ENCODE data around the gene NPC1.

DNA sequence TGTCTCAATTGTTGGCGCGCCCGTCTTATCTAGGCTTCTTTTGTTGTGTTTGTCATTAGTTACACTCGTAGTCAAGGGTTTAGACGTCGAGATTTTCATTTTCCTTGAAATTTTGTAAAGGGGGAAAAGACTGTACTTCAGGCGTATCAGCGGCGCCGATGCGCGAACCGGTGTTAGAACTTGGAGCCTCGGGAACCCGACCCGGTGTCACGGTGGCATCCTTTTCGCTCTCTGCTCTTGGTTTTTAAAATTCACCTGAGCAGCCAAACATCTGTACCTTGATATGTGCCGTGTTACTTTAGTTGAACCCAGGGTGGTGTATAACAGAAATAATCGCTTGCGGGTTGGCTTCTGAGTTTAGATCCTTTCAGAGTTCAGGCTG lies 82.4 kb downstream of the NPC1 start:
- no peak for TF ChIP-seq POLR2A (IDR thresholded peaks at IDR 0.05; ENCODE audit: low read depth, low read length)
- TF ChIP-seq POLR2AphosphoS5 (IDR thresholded peaks at IDR 0.05; ENCODE audit: low read depth, low read length): no peak
- no peak for TF ChIP-seq SPI1 (IDR thresholded peaks at IDR 0.05; ENCODE audit: low read depth, low read length)
- no peak for TF ChIP-seq TAF1 (IDR thresholded peaks at IDR 0.05; ENCODE audit: low read depth, low read length)
- TF ChIP-seq PAX5 (IDR thresholded peaks at IDR 0.05; ENCODE audit: insufficient read depth, low read length, severe bottlenecking): no peak
- TF ChIP-seq POU2F2 (IDR thresholded peaks at IDR 0.05; ENCODE audit: low read depth, low read length): no peak
